Urinary bladder (tissue), 4 donors: Measurements from ENCODE around the gene DISC1. TPM values are rescaled to one million over a fixed set of nuclear protein-coding genes. Genes with fewer than 3 reads are reported as not detected.

Source experiments
- DNase-seq: peaks from one replicate; pipeline ENCODE4 v3.0.0-alpha.2; 2015; ENCODE audit errors: extremely low spot score
- H3K27ac ChIP-seq: one replicate; pipeline ENCODE4 v1.5.1; 2013; ENCODE audit warnings: low read depth, mild to moderate bottlenecking, moderate library complexity
- H3K36me3 ChIP-seq: one replicate; pipeline ENCODE4 v1.6.1; 2013; ENCODE audit warnings: mild to moderate bottlenecking, moderate library complexity; ENCODE audit not compliant: insufficient read depth
- H3K4me1 ChIP-seq: one replicate; pipeline ENCODE4 v1.6.1; 2013; ENCODE audit warnings: mild to moderate bottlenecking, moderate library complexity; ENCODE audit not compliant: insufficient read depth
- H3K4me3 ChIP-seq: one replicate; pipeline ENCODE4 v1.5.1; 2013; ENCODE audit warnings: low read depth, low read length
- WGBS: extraction: QIAGEN DNeasy Blood & Tissue Kit; methylation state at CpG from one replicate; pipeline ENCODE4 v1.1.7; 2013; 5-methylcytosine and 5-hydroxymethylcytosine counted together
- polyA plus RNA-seq: library from polyadenylated mRNA; stranded (reverse); fragments of 200-250 nt; gene quantifications from one replicate; pipeline ENCODE4 v1.2.3, GENCODE V29; 2013
- total RNA-seq: library from RNA; depleted of rRNA; stranded (reverse); fragments of >200 nt; gene quantifications from one replicate; pipeline ENCODE4 v1.2.3, GENCODE V29; 2014
- donor health status: healthy with polysubstance abuse.
- donor health status: healthy.

DISC1 gene
- total and polyA plus RNA-seq, 2 donors, result 1.6 to 32.0 TPM

- no peak for DNase-seq
- 39% methylated on average over 4 of the region's 4 CpGs for WGBS
- H3K27ac ChIP-seq, result no peak overlapping the region
- no peaks in the 10 kb centered on the region for H3K36me3 ChIP-seq
- H3K4me3 ChIP-seq, result no peak overlapping the region
- no peaks in the 10 kb centered on the region for H3K4me1 ChIP-seq
Measured at GRCh38 chr1:231919239-231919885, 292.8 kb downstream of the DISC1 start.

- DNase-seq, result no peak
- 69% methylated on average over 7 of the region's 7 CpGs for WGBS
- no peaks in the 10 kb centered on the region for H3K36me3 ChIP-seq
- no peak overlapping the region for H3K27ac ChIP-seq
- no peaks in the 10 kb centered on the region for H3K4me1 ChIP-seq
- no peak overlapping the region for H3K4me3 ChIP-seq
Measured at GRCh38 chr1:231919886-231920285, 293.3 kb downstream of the DISC1 start.

- no peak overlapping the region for H3K4me3 ChIP-seq
- no peak overlapping the region for H3K27ac ChIP-seq
- 97% methylated on average over 4 of the region's 4 CpGs for WGBS
- no peak for DNase-seq
- H3K36me3 ChIP-seq, result no peaks in the 10 kb centered on the region
- no peaks in the 10 kb centered on the region for H3K4me1 ChIP-seq
Measured at GRCh38 chr1:231921646-231922345, 295.2 kb downstream of the DISC1 start.

DNA sequence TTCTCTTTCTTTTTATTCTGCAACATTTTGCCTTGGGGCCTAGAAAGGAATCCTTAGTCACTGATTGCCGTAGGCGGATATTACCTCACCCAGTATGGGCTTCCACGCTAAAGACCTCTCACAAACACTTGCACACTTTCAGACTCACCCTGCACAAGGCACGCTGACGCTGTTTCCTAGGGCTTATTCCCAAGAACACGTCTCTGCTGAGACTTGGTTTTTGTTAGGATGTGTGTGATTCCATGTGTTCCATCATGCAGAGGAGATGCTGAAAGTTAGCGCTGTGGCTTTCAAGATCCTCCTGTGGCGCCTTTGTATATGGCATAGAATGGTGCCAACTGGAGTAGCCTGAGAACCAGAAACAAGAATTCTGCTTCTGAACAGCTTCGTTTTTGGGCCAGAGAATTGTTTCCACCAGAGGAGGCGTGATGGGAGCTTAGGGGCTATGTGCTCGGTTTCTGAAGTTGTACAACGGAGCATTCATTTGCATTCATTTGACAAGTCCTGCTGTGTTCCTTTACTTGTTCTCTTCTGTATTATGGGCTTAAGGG, 297.0 kb downstream of the DISC1 start:
- H3K27ac ChIP-seq, result no peak overlapping the region
- H3K4me1 ChIP-seq, result no peaks in the 10 kb centered on the region
- 93% methylated on average over 12 of the region's 12 CpGs for WGBS
- no peak for DNase-seq
- H3K36me3 ChIP-seq, result no peaks in the 10 kb centered on the region
- H3K4me3 ChIP-seq, result no peak overlapping the region

- no peaks in the 10 kb centered on the region for H3K36me3 ChIP-seq
- no peak overlapping the region for H3K27ac ChIP-seq
- H3K4me1 ChIP-seq, result no peaks in the 10 kb centered on the region
- H3K4me3 ChIP-seq, result no peak overlapping the region
- WGBS, result 81% methylated on average over 7 of the region's 7 CpGs
- DNase-seq, result no peak
Measured at GRCh38 chr1:231924180-231924579, 297.6 kb downstream of the DISC1 start.

GRCh38 chr1:231925864-231926263, 299.3 kb downstream of the DISC1 start:
- Histone ChIP-seq H3K4me3 (no peak overlapping the region), H3K27ac (no peak overlapping the region), H3K36me3 (no peaks in the 10 kb centered on the region), H3K4me1 (no peaks in the 10 kb centered on the region)
- no peak for DNase-seq
- 82% methylated on average over 3 of the region's 3 CpGs for WGBS

DNA sequence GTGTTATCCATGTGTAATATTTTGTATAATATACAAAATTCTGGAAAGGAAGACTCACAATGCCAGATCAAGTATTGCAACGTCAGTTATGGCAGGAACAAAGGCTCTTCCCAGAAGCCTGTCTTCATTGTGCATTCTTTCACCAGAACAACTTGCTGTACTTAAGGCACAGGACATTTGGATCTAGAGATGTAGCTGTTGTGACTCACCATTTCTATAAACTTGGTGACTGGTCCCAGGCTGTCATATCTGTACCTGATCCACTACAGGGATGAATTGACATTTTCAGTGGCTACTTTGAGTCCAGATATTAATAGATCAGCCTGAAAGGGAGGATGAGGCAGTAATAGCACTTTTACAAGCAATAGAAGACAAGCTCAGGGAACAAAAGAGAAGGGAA, 299.8 kb downstream of the DISC1 start:
- 76% methylated on average over 1 of the region's 1 CpG for WGBS
- no peaks in the 10 kb centered on the region for H3K36me3 ChIP-seq

DNA sequence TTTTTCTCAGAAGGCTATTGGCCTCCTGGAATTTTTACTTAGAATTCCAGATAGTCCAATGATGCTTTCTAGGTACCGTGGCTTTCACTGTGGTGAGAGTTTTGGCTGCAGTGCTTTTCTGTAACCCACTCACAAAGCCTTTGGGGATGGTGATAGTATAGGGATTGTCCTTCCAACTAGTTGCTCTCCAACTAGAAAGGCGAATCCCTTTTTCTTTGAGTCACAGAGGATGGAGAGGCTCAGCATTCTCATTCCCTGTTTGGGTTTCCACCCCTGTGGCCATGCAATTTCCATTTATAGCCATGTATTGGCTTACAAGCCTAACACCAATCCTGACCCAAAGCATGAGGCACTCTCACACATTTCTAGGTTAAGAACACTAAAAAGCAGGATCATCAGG, 300.3 kb downstream of the DISC1 start:
- Histone ChIP-seq H3K27ac (no peak overlapping the region), H3K36me3 (no peaks in the 10 kb centered on the region), H3K4me1 (no peaks in the 10 kb centered on the region), H3K4me3 (no peak overlapping the region)
- no peak for DNase-seq
- 93% methylated on average over 2 of the region's 2 CpGs for WGBS

More for the DNA sequence above, 299.8 kb downstream of the DISC1 start:
- H3K4me1 ChIP-seq, result no peaks in the 10 kb centered on the region
- H3K27ac ChIP-seq, result no peak overlapping the region
- DNase-seq, result no peak
- H3K4me3 ChIP-seq, result no peak overlapping the region

GRCh38 chr1:231927431-231927830, 300.8 kb downstream of the DISC1 start:
- Histone ChIP-seq H3K27ac (no peak overlapping the region), H3K36me3 (no peaks in the 10 kb centered on the region)
- 88% methylated on average over 7 of the region's 7 CpGs for WGBS

GRCh38 chr1:231929311-231929710, 302.7 kb downstream of the DISC1 start:
- Histone ChIP-seq H3K4me3 (no peak overlapping the region), H3K36me3 (no peaks in the 10 kb centered on the region), H3K4me1 (no peaks in the 10 kb centered on the region), H3K27ac (no peak overlapping the region)
- no peak for DNase-seq
- WGBS, result 42% methylated on average over 8 of the region's 8 CpGs

More at GRCh38 chr1:231927431-231927830, 300.8 kb downstream of the DISC1 start:
- no peaks in the 10 kb centered on the region for H3K4me1 ChIP-seq
- no peak for DNase-seq
- no peak overlapping the region for H3K4me3 ChIP-seq

DNA sequence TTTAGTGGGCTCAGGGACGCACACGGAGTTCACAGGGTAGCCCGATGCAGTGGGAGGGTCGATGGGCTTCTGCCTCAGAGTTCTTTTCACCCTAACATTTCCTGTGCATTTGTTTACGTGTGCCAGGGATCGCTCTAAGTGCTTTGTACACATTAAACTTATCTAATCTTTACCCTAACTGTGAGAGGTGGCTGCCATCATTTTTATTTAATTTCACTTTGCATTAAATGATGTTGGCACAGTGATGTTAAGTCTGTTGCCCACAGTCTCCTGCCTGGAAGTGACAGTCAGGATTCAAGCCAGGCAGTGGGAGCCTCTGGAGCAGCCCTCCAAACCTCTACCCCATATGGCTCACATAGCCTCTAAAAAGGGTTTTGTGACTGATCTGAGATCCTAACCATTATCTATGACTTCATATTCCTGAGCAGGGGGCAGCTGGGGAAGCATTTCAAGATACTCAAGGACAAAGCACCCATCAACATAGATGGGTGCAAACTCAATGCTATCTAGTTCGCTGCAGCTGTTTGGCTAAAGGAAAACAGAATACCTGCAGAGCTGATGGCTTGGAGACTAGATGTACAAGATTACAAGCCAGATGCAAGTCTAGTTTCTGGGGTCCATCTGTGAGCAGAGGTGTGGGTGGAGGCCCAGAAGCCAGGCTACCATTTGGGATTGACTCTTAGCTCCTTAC, 303.8 kb downstream of the DISC1 start:
- no peak for DNase-seq
- WGBS, result 75% methylated on average over 7 of the region's 7 CpGs
- Histone ChIP-seq H3K27ac (no peak overlapping the region), H3K4me1 (no peaks in the 10 kb centered on the region), H3K4me3 (no peak overlapping the region), H3K36me3 (no peaks in the 10 kb centered on the region)

- DNase-seq, result no peak
- H3K4me3 ChIP-seq, result no peak overlapping the region
- no peaks in the 10 kb centered on the region for H3K36me3 ChIP-seq
- 91% methylated on average over 4 of the region's 4 CpGs for WGBS
- no peak overlapping the region for H3K27ac ChIP-seq
- no peaks in the 10 kb centered on the region for H3K4me1 ChIP-seq
Measured at GRCh38 chr1:231931146-231931545, 304.6 kb downstream of the DISC1 start.

- no peaks in the 10 kb centered on the region for H3K36me3 ChIP-seq
- 88% methylated on average over 4 of the region's 4 CpGs for whole genome bisulfite sequencing
- H3K4me3 ChIP-seq, result no peak overlapping the region
- DNase-seq, result no peak
- no peaks in the 10 kb centered on the region for H3K4me1 ChIP-seq
- H3K27ac ChIP-seq, result no peak overlapping the region
Measured at GRCh38 chr1:231931846-231932454, 305.4 kb downstream of the DISC1 start.
